Loucy (cell line): ENCODE results near the gene GRHL1.

Experiments used
- H2AFZ ChIP-seq: fragments of 200-600 bp; sonication (generic); 2 replicates; pipeline ENCODE4 v1.6.0; 2016; ENCODE audit warnings: antibody characterized with exemption, mild to moderate bottlenecking, low read length, moderate library complexity
- H3F3A ChIP-seq: fragments of 200-600 bp; 2 replicates; pipeline ENCODE4 v1.6.0; 2016; ENCODE audit warnings: antibody characterized with exemption, low read depth, mild to moderate bottlenecking
- H3K27me3 ChIP-seq: fragments of 200-600 bp; sonication (generic); 2 replicates; pipeline ENCODE4 v1.6.1; 2014; ENCODE audit warnings: low read length, mild to moderate bottlenecking; ENCODE audit not compliant: insufficient read depth, poor library complexity, severe bottlenecking
- H3K36me3 ChIP-seq: fragments of 200-600 bp; sonication (generic); 2 replicates; pipeline ENCODE4 v1.6.1; 2016; ENCODE audit warnings: low read length; ENCODE audit not compliant: insufficient read depth
- H3K4me1 ChIP-seq: fragments of 200-600 bp; sonication (generic); 2 replicates; pipeline ENCODE4 v1.5.1; 2014; ENCODE audit warnings: low read length, mild to moderate bottlenecking; ENCODE audit not compliant: insufficient read depth, poor library complexity, severe bottlenecking
- H3K4me2 ChIP-seq: fragments of 200-600 bp; sonication (generic); 2 replicates; pipeline ENCODE4 v1.6.0; 2014; ENCODE audit warnings: antibody characterized with exemption, low read length, low read depth, mild to moderate bottlenecking; ENCODE audit not compliant: poor library complexity, severe bottlenecking
- H3K4me3 ChIP-seq: fragments of 200-600 bp; sonication (generic); 2 replicates; pipeline ENCODE4 v1.5.1; 2014; ENCODE audit warnings: low read length, mild to moderate bottlenecking, mixed read lengths; ENCODE audit not compliant: poor library complexity, severe bottlenecking
- H3K79me2 ChIP-seq: fragments of 200-600 bp; sonication (generic); 2 replicates; pipeline ENCODE4 v1.6.1; 2014; ENCODE audit warnings: low read length; ENCODE audit not compliant: insufficient read depth
- H3K9ac ChIP-seq: fragments of 200-600 bp; sonication (generic); 2 replicates; pipeline ENCODE4 v1.6.0; 2014; ENCODE audit warnings: mild to moderate bottlenecking, low read depth, low read length, moderate library complexity; ENCODE audit not compliant: poor library complexity, severe bottlenecking
- H3K9me2 ChIP-seq: fragments of 200-600 bp; sonication (generic); replicated peaks from 2 replicates; pipeline ENCODE4 v1.6.1; 2016; ENCODE audit warnings: low read depth, low read length, mixed read lengths
- H3K9me3 ChIP-seq: fragments of 200-600 bp; sonication (generic); 2 replicates; pipeline ENCODE4 v1.6.1; 2014; ENCODE audit warnings: mild to moderate bottlenecking, antibody characterized with exemption, low read length, low read depth; ENCODE audit not compliant: insufficient read depth
- H4K20me1 ChIP-seq: fragments of 200-600 bp; sonication (generic); 2 replicates; pipeline ENCODE4 v1.6.0; 2014; ENCODE audit warnings: antibody characterized with exemption, low read length, mild to moderate bottlenecking; ENCODE audit not compliant: insufficient read depth, poor library complexity, severe bottlenecking
- EZH2phosphoT487 ChIP-seq: fragments of 200-600 bp; IDR thresholded peaks from 2 replicates; pipeline ENCODE4 v1.6.1; 2018; ENCODE audit warnings: antibody characterized with exemption, mild to moderate bottlenecking, moderate library complexity, borderline replicate concordance
- TF ChIP-seq, protein P1 (sequence below): fragments of 200-600 bp; sonication (generic); conservative IDR thresholded peaks from 2 replicates; pipeline ENCODE4 v1.5.1; 2014; ENCODE audit warnings: mild to moderate bottlenecking, antibody characterized with exemption, low read length

GRHL1 gene

GRCh38 chr2:9996321-9996720 is 44.8 kb downstream of the GRHL1 start:
- Histone ChIP-seq H3K4me3 (no peak overlapping the region), H3K4me1 (no peaks in the 10 kb centered on the region), H3K27me3 (no peaks in the 10 kb centered on the region), H3K36me3 (peaks cover 39% of the 10 kb centered on the region; the same call in 1 of the 2 replicates), H3K9ac (no peak overlapping the region), H4K20me1 (no peaks in the 10 kb centered on the region), H3K9me3 (no peaks in the 10 kb centered on the region), H3K79me2 (no peaks in the 10 kb centered on the region), H2AFZ (no peak overlapping the region), H3F3A (no peaks in the 10 kb centered on the region), H3K9me2 (no peaks in the 10 kb centered on the region), H3K4me2 (no peak overlapping the region)
- TF ChIP-seq, protein P1, sequence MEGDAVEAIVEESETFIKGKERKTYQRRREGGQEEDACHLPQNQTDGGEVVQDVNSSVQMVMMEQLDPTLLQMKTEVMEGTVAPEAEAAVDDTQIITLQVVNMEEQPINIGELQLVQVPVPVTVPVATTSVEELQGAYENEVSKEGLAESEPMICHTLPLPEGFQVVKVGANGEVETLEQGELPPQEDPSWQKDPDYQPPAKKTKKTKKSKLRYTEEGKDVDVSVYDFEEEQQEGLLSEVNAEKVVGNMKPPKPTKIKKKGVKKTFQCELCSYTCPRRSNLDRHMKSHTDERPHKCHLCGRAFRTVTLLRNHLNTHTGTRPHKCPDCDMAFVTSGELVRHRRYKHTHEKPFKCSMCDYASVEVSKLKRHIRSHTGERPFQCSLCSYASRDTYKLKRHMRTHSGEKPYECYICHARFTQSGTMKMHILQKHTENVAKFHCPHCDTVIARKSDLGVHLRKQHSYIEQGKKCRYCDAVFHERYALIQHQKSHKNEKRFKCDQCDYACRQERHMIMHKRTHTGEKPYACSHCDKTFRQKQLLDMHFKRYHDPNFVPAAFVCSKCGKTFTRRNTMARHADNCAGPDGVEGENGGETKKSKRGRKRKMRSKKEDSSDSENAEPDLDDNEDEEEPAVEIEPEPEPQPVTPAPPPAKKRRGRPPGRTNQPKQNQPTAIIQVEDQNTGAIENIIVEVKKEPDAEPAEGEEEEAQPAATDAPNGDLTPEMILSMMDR = no peak
- TF ChIP-seq EZH2phosphoT487 = no peak

GRCh38 chr2:9997936-9998335 is 46.4 kb downstream of the GRHL1 start:
- no peaks in the 10 kb centered on the region for H3F3A ChIP-seq

GRCh38 chr2:9998916-9999654 is 47.6 kb downstream of the GRHL1 start:
- Histone ChIP-seq H3K4me1 (no peaks in the 10 kb centered on the region), H3K9ac (no peak overlapping the region), H4K20me1 (no peaks in the 10 kb centered on the region), H3K9me3 (no peaks in the 10 kb centered on the region), H3K27me3 (no peaks in the 10 kb centered on the region), H3K4me2 (no peak overlapping the region), H3K79me2 (no peaks in the 10 kb centered on the region), H3K4me3 (no peak overlapping the region), H3K9me2 (no peaks in the 10 kb centered on the region), H3F3A (no peaks in the 10 kb centered on the region), H2AFZ (no peak overlapping the region), H3K36me3 (peaks cover 26% of the 10 kb centered on the region; the same call in 1 of the 2 replicates)
- no peak for TF ChIP-seq EZH2phosphoT487
- TF ChIP-seq, protein P1 = no peak

More at GRCh38 chr2:9997936-9998335, 46.4 kb downstream of the GRHL1 start:
- H3K4me2 ChIP-seq = no peak overlapping the region
- H3K4me3 ChIP-seq = no peak overlapping the region
- TF ChIP-seq EZH2phosphoT487 = no peak
- TF ChIP-seq, protein P1 = no peak
- no peak overlapping the region for H3K9ac ChIP-seq
- H4K20me1 ChIP-seq = no peaks in the 10 kb centered on the region
- peaks cover 26% of the 10 kb centered on the region; the same call in 1 of the 2 replicates for H3K36me3 ChIP-seq
- no peaks in the 10 kb centered on the region for H3K79me2 ChIP-seq
- H3K4me1 ChIP-seq = no peaks in the 10 kb centered on the region
- no peaks in the 10 kb centered on the region for H3K27me3 ChIP-seq
- H3K9me3 ChIP-seq = no peaks in the 10 kb centered on the region
- no peaks in the 10 kb centered on the region for H3K9me2 ChIP-seq
- H2AFZ ChIP-seq = no peak overlapping the region
